GM23248 (cell line): ENCODE data around the gene HDAC7. TPM values are rescaled to one million over a fixed set of nuclear protein-coding genes. Genes with fewer than 3 reads are reported as not detected.

Source experiments
- DNase-seq: peaks from one replicate; pipeline ENCODE4 v3.0.0-alpha.2; 2015
- H2AFZ ChIP-seq: fragments of 200-600 bp; sonication (generic); 2 replicates; pipeline ENCODE4 v1.6.1; 2016; ENCODE audit warnings: antibody characterized with exemption
- H3F3A ChIP-seq: fragments of 200-600 bp; sonication (generic); 2 replicates; pipeline ENCODE4 v1.6.1; 2016; ENCODE audit warnings: mild to moderate bottlenecking, antibody characterized with exemption, mixed run types; ENCODE audit not compliant: insufficient read depth
- H3K27ac ChIP-seq: fragments of 200-600 bp; sonication (generic); 2 replicates; pipeline ENCODE4 v1.5.1; 2016; ENCODE audit warnings: mild to moderate bottlenecking
- H3K27me3 ChIP-seq: fragments of 200-600 bp; sonication (generic); replicated peaks from 2 replicates; pipeline ENCODE4 v1.6.1; 2016; ENCODE audit warnings: mild to moderate bottlenecking; ENCODE audit not compliant: insufficient read depth
- H3K36me3 ChIP-seq: fragments of 200-600 bp; sonication (generic); 2 replicates; pipeline ENCODE4 v1.6.1; 2016; ENCODE audit warnings: low read depth, mild to moderate bottlenecking
- H3K4me1 ChIP-seq: fragments of 200-600 bp; sonication (generic); 2 replicates; pipeline ENCODE4 v1.6.1; 2016; ENCODE audit warnings: mild to moderate bottlenecking; ENCODE audit not compliant: insufficient read depth
- H3K4me2 ChIP-seq: fragments of 200-600 bp; sonication (generic); one replicate; pipeline ENCODE4 v1.6.1; 2016; ENCODE audit warnings: mild to moderate bottlenecking; ENCODE audit not compliant: unreplicated experiment
- H3K4me3 ChIP-seq: fragments of 200-600 bp; sonication (generic); 2 replicates; pipeline ENCODE4 v1.5.1; 2016; ENCODE audit warnings: mild to moderate bottlenecking
- H3K79me2 ChIP-seq: fragments of 200-600 bp; sonication (generic); 2 replicates; pipeline ENCODE4 v1.6.1; 2016; ENCODE audit warnings: mild to moderate bottlenecking; ENCODE audit not compliant: insufficient read depth
- H3K9ac ChIP-seq: fragments of 200-600 bp; sonication (generic); 2 replicates; pipeline ENCODE4 v1.6.1; 2016; ENCODE audit warnings: mild to moderate bottlenecking
- H3K9me2 ChIP-seq: fragments of 200-600 bp; sonication (generic); 2 replicates; pipeline ENCODE4 v1.6.1; 2016; ENCODE audit warnings: mixed run types, mild to moderate bottlenecking, moderate library complexity; ENCODE audit not compliant: insufficient read depth
- H3K9me3 ChIP-seq: fragments of 200-600 bp; sonication (generic); one replicate; pipeline ENCODE4 v1.6.1; 2017; ENCODE audit warnings: low read depth
- H4K20me1 ChIP-seq: fragments of 200-600 bp; sonication (generic); 2 replicates; pipeline ENCODE4 v1.6.0; 2016; ENCODE audit not compliant: insufficient read depth
- EZH2 ChIP-seq: fragments of 200-600 bp; sonication (generic); IDR thresholded peaks from 2 replicates; pipeline ENCODE4 v1.6.1; 2018; ENCODE audit warnings: antibody characterized with exemption, mild to moderate bottlenecking; ENCODE audit not compliant: insufficient read depth, poor library complexity, severe bottlenecking
- EZH2phosphoT487 ChIP-seq: fragments of 200-600 bp; sonication (generic); IDR thresholded peaks from 2 replicates; pipeline ENCODE4 v1.6.1; 2018; ENCODE audit warnings: antibody characterized with exemption, moderate library complexity, mild to moderate bottlenecking, low read depth; ENCODE audit not compliant: insufficient read depth
- WGBS, 2 experiments: methylation state at CpG; one replicate each; pipeline ENCODE4 v1.1.6; 2015 to 2017; ENCODE audit warnings: low lambda C conversion rate in 2 of 2, low coverage in 1 of 2; ENCODE audit errors: missing lambda C conversion rate in 2 of 2; 5-methylcytosine and 5-hydroxymethylcytosine counted together
- in situ Hi-C: fragments of 300-500 bp; cut with MboI; formaldehyde crosslinking; loops from 2 replicates; pipeline ENCODE4 v1.15.0; 2020
- polyA plus RNA-seq: library from polyadenylated mRNA; unstranded; fragments of >200 nt; fragmentation: Nextera tagmentation; extraction: Ambion mirVana; gene quantifications from 2 replicates; pipeline ENCODE4 v1.2.1, GENCODE V29; 2016
- total RNA-seq: library from RNA; depleted of rRNA; stranded (reverse); fragments of >200 nt; shearing (Covaris generic); gene quantifications from 2 replicates; pipeline ENCODE4 v1.2.3, GENCODE V29; 2014; rRNA removed

The HDAC7 gene
- total and polyA plus RNA-seq, 2 experiments from 2014 or later, result 46.2 to 62.9 TPM

DNA sequence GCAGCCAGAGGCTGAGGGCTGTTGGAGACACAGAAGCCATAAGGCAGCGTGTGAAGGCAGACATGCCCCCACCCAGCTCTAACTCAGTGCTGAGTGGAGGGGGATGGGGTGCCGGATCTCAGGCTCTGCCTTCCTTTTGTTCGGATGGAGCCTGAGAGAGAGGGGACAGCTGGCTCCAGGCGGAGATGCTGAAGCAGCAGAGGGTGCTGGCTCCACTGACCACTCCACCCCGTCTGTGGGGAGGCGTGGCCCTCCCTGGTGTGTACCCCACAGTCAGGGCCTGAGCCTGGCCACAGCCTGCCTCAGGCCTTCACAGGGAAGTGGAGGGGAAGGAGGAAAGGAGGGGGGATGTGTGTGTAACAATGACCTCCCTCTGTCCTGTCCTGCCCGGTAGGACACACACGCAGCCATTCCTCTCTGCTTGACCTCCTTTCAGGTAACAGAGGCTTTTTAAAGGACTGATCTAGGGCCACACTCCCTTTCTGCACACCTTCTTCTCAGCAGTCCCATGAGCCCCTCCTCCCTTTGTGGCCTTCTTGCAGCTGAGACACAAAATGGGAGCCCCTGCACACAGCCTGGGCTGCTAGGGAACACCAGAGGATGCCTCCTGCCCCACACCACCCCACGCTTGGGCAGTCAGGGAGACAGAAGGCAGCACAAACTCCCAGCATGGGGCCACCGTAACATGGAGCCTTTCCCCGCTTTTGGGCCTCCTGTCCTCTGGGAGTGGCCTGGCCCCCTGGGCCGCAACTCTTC is 84.8 kb downstream of the HDAC7 start:
- no peaks in the 10 kb centered on the region for H3K79me2 ChIP-seq
- no peak overlapping the region for H3K27ac ChIP-seq
- in situ Hi-C loops, result no loop called here
- peaks cover 23% of the 10 kb centered on the region for H3K4me1 ChIP-seq
- no peaks in the 10 kb centered on the region for H3K9me2 ChIP-seq
- no peaks in the 10 kb centered on the region for H4K20me1 ChIP-seq
- H3K36me3 ChIP-seq, result no peaks in the 10 kb centered on the region
- H3K9ac ChIP-seq, result no peak overlapping the region
- TF ChIP-seq EZH2, result no peak
- TF ChIP-seq EZH2phosphoT487, result no peak
- H3K27me3 ChIP-seq, result no peaks in the 10 kb centered on the region
- no peaks in the 10 kb centered on the region for H3K9me3 ChIP-seq
- 75 to 76% methylated on average over 12 of the region's 12 CpGs for WGBS, 2 experiments
- DNase-seq, result no peak
- no peak overlapping the region for H2AFZ ChIP-seq
- H3K4me2 ChIP-seq, result no peak overlapping the region
- no peak overlapping the region for H3K4me3 ChIP-seq
- peaks cover 12% of the 10 kb centered on the region for H3F3A ChIP-seq

DNA sequence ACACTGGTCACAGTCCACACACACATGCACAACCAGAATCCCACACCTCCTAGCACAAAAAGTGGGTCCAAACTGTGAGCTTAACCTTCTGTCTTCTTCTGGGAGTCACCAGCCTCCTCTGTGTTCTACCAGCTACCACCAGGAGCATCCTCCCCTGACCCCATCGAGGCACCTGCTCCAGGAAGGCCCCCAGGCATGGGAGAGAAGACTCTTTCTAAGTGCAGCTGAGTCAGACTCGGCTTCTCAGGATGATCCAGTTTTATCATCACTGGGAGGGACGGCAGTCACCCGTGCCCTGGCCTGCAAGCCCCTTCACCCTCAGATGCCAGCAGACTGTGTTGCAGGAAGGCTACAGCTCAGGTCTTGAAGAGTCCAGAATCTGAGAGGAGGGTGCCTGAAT is 86.6 kb downstream of the HDAC7 start:
- Histone ChIP-seq H3K4me1 (peaks cover 30% of the 10 kb centered on the region), H4K20me1 (no peaks in the 10 kb centered on the region), H3K27me3 (no peaks in the 10 kb centered on the region), H3K79me2 (no peaks in the 10 kb centered on the region), H3K4me3 (no peak overlapping the region), H3F3A (peaks cover 21% of the 10 kb centered on the region), H3K4me2 (no peak overlapping the region), H2AFZ (no peak overlapping the region), H3K27ac (no peak overlapping the region), H3K9ac (no peak overlapping the region), H3K9me2 (no peaks in the 10 kb centered on the region), H3K36me3 (no peaks in the 10 kb centered on the region), H3K9me3 (no peaks in the 10 kb centered on the region)
- no peak for TF ChIP-seq EZH2phosphoT487
- no peak for TF ChIP-seq EZH2
- in situ Hi-C loops, result no loop called here
- WGBS, 2 experiments, result 73 to 78% methylated on average over 4 of the region's 4 CpGs
- no peak for DNase-seq

Other genes starting within 250 kb of the HDAC7 start
- 16.2 and 18.6 TPM in 2 replicates for gene RPAP3, start 113.9 kb downstream of the HDAC7 start, total RNA-seq
- gene RPAP3, start 113.9 kb downstream of the HDAC7 start, polyA plus RNA-seq, result 27.7 and 27.8 TPM in 2 replicates
- gene ENDOU, start 94.4 kb downstream of the HDAC7 start, total RNA-seq, result 0.22 TPM in 1 of 2 replicates, not detected in the other
- gene ENDOU, start 94.4 kb downstream of the HDAC7 start, polyA plus RNA-seq, result 0.10 TPM in 1 of 2 replicates, not detected in the other
- 1.3 and 3.7 TPM in 2 replicates for gene RAPGEF3, start 61.0 kb downstream of the HDAC7 start, total RNA-seq
- gene RAPGEF3, start 61.0 kb downstream of the HDAC7 start, polyA plus RNA-seq, result 1.1 and 1.4 TPM in 2 replicates
- 16.4 and 20.9 TPM in 2 replicates for gene SLC48A1, start 46.7 kb downstream of the HDAC7 start, total RNA-seq
- gene SLC48A1, start 46.7 kb downstream of the HDAC7 start, polyA plus RNA-seq, result 19.1 and 21.8 TPM in 2 replicates
- 30.5 and 37.2 TPM in 2 replicates for gene VDR, start 85.1 kb upstream of the HDAC7 start, total RNA-seq
- 23.9 and 25.5 TPM in 2 replicates for gene VDR, start 85.1 kb upstream of the HDAC7 start, polyA plus RNA-seq
- gene TMEM106C, start 143.7 kb upstream of the HDAC7 start, total RNA-seq, result 57.5 and 79.8 TPM in 2 replicates
- 69.4 and 70.4 TPM in 2 replicates for gene TMEM106C, start 143.7 kb upstream of the HDAC7 start, polyA plus RNA-seq
- gene COL2A1, start 184.6 kb upstream of the HDAC7 start, total RNA-seq, result not detected in 2 replicates
- gene COL2A1, start 184.6 kb upstream of the HDAC7 start, polyA plus RNA-seq, result not detected in 2 replicates